Skeletal muscle cell (primary cell): ENCODE data around the gene EMC9.
"Not testable (repeated sequence)": the region's sequence is repeated elsewhere in the genome, so short reads cannot be mapped to it uniquely, and the experiment has no call there.

Source experiments
- DNase-seq: peaks from one replicate; pipeline ENCODE4 v3.0.0-alpha.2; 2010; ENCODE audit warnings: low read depth
- H3K4me3 ChIP-seq: 2 replicates; pipeline ENCODE4 v1.5.1; 2011; ENCODE audit warnings: low read depth, mild to moderate bottlenecking, control low read depth, low read length, moderate library complexity

EMC9 gene

GRCh38 chr14:24115422-24116127 is 25.8 kb downstream of the EMC9 start:
- DNase-seq, result no peak
- peak overlapping the region; percentile 82 for H3K4me3 ChIP-seq

GRCh38 chr14:24114532-24115421 is 26.6 kb downstream of the EMC9 start, which contains the start of the genes DCAF11 and NRL:
Gene DCAF11, plus strand, starts transcription at chr14:24114777. Its CDS starts 818 bp downstream, at chr14:24115595.
Gene NRL, minus strand, starts transcription at chr14:24114949. Its CDS starts 32,101 bp downstream, at chr14:24082848.
- H3K4me3 ChIP-seq, result peak within 1 kb of the TSS; percentile 82
- DNase-seq, result peak; percentile 99

DNA sequence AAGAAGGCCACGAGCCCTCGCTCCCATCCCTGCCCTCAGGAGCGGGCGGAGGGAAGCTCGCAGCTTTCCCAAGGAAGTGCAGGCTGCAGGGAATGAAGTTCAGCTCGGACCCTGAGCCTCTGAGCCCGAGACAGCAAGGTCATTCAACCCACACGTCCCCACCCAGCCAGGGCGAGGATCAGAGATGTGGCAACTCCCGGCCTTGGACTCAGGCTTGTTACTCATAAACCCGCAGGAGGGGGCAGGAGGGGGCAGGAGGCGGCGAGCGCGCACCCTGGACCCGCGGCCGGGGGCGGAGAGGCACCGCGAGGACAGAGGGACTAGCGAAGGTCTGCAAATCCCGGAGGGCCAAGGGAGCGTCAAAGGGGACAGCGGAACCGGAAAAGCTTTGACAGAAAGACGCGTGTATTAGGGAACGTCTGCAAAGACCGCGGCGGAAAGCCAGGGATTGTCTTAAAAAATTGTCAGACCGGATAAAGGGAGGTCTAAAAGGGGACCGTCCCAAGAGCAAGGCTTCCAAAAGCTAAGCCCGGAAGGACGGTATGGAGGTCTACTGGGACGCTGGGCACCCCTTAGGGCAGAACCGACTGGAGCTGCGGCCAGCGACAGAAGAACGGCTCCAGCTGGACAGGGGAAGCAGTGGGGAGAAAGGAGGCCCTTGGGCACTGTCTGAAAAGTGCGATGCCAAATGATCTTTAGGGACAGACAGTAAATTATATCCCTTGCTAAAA is 27.4 kb downstream of the EMC9 start:
- H3K4me3 ChIP-seq, result peak overlapping the region; percentile 82
- DNase-seq, result peak; percentile 63

GRCh38 chr14:24113379-24113800 is 28.0 kb downstream of the EMC9 start:
- peak overlapping the region; percentile 82 for H3K4me3 ChIP-seq
- DNase-seq, result no peak

DNA sequence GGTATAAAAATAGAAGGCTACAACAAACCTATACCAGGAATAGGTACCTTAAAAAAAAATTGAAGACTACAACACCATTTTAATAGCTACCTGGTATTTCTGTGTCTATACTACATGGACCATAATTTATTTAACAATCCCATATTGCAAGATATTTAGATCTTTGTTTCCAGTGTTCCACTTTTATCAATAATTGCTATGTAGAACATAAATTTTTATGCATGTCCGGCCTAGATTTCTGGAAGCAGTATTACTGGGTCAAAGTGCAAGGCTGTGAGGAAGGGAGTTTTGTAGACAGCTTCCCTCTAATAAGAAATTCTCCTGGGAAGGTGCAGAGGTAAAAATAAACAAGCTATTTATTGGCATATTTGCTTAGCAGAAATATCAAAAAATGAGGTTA is 30.9 kb downstream of the EMC9 start:
- no peak overlapping the region for H3K4me3 ChIP-seq
- DNase-seq, result no peak

DNA sequence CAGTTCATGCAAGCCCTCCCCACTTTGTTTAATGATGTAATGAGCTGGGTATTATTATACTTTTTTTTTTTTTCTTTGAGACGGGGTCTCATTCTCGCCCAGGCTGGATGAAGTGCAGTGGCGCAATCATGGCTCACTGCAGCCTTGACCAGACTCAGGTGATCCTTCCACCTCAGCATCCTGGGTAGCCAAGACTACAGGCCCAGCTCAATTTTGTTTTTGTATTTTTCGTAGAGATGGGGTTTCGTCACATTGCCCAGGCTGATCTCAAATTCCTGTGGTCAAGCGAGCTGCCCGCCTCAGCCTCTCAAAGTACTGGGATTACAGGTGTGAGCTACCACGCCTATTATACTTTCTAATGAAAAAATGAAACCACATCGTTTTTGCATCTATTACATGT is 31.3 kb downstream of the EMC9 start:
- H3K4me3 ChIP-seq, result no peak overlapping the region
- DNase-seq, result no peak

DNA sequence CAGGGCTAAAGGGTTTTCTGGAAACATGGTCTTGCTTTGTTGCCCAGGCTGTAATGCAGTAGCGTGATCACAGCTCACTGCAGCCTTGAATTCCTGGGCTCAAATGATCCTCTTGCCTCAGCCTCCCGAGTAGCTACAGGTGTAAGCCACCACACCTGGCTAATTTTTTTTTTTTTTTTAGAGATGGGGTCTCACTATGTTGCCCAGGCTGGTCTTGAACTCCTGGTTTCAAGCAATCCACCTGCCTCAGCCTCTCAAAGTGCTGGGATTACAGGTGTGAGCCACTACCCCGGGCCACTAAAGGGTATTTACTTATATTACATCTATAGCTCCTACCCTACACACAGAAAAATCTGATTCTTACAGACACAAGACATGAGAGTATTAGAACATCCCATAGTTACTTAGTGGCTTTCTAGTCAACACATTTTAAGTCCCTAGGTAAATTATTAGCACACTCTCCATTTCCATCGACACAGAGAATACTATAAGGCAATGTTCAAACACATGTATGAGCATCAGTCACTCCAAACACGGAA is 33.0 kb downstream of the EMC9 start:
- DNase-seq, result no peak
- H3K4me3 ChIP-seq, result no peak overlapping the region

GRCh38 chr14:24106672-24107271 is 34.6 kb downstream of the EMC9 start:
- DNase-seq, result no peak
- no peak overlapping the region for H3K4me3 ChIP-seq

DNA sequence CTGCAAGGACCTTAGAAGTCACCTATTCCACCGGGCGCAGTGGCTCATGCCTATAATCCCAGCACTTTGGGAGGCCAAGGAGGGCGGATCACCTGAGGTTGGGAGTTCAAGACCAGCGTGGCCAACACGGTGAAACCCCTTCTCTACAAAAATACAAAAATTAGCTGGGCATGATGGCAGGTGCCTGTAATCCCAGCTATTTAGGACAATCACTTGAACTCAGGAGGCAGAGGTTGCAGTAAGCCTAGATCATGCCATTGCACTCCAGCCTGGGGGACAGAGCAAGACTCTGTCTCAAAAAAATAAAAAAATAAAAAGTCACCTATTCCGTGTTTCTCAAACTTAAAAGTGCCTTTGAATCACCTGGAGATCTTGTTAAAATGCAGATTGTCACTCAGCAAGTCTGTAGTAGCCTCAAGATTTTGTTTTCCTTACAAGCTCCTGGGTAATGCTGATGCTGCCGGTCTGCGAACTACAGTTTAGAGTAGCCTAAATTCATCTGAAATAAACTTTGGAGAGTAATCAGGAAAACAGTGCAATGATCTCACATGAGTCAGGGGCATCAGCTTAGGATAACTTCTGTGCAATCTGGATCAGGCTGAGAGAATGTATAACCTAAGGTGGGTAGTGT is 35.7 kb downstream of the EMC9 start:
- not testable (repeated sequence) for H3K4me3 ChIP-seq, DNase-seq

GRCh38 chr14:24103451-24103850 is 37.9 kb downstream of the EMC9 start:
- H3K4me3 ChIP-seq, result no peak overlapping the region
- no peak for DNase-seq

DNA sequence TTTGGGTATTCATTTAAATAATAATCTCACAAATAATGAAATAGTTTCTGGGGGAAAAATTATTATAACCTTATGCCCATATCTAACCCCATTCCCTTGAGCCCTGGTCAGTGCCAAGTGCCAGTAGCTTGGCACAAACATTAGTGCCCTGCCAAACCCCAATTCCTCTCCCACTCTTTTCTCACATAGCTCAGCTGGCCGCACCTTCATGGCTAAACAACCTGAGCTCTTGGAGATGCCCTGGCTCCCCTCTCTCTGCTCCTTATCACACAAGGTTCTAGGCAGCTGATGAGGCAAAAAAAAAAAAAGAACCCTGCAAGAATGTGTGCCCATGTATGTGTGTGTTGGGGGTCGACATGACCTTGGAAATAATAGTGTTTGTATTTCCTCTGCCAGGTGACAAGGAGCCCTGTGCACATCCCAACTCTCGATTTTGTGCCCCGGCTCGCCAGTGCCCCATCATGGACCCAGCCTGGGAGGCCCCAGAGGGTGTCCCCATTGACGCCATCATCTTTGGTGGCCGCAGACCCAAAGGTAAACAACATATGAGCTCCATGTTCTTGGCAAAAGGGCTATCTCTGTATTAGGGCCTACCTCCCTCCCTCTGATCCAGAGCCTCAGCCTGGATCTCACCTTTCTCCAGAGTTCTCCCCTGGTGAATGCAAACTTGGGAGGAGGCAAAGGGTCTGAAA is 38.9 kb downstream of the EMC9 start:
- H3K4me3 ChIP-seq, result no peak overlapping the region
- DNase-seq, result no peak

- no peak for DNase-seq
- H3K4me3 ChIP-seq, result no peak overlapping the region
Observed at GRCh38 chr14:24100982-24101494, 40.4 kb downstream of the EMC9 start.

GRCh38 chr14:24100197-24100981 is 41.0 kb downstream of the EMC9 start:
- no peak for DNase-seq
- no peak overlapping the region for H3K4me3 ChIP-seq

DNA sequence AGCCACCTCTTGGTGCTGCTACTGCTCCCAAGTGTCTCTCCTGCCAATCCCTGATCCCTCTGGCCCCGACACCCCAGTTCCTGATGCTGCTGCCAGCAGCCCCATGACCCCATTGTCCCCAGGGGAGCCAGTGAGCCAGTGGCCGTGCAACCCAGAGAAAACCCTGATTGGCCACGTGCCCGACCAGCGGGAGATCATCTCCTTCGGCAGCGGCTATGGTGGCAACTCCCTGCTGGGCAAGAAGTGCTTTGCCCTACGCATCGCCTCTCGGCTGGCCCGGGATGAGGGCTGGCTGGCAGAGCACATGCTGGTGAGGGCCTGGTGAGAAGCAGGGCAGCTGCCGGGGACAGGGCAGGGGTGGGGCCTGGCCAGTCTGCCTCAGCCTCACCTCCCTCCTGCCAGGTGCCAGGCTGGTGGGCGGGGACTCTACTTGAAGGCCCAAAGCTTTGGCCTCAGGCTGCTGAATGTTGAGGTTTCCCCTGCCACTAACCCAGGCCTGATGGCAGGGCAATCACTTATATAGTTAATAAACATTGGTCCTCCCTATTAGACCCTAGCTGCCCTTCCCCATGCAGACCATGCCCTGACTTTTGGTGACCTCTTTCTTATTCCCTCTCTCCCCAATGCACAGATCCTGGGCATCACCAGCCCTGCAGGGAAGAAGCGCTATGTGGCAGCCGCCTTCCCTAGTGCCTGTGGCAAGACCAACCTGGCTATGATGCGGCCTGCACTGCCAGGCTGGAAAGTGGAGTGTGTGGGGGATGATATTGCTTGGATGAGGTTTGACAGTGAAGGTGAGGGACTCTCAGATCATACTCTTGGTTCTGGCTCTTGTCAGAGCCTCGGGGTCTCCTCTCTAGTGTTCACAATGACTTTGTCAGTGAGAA is 42.2 kb downstream of the EMC9 start:
- no peak overlapping the region for H3K4me3 ChIP-seq
- no peak for DNase-seq

- no peak for DNase-seq
- no peak overlapping the region for H3K4me3 ChIP-seq
Observed at GRCh38 chr14:24098229-24098926, 43.0 kb downstream of the EMC9 start.
